Liver (tissue), 9 donors: Measurements from ENCODE around the gene SMIM13. TPM values are rescaled to one million over a fixed set of nuclear protein-coding genes. Genes with fewer than 3 reads are reported as not detected.

Source experiments
- DNase-seq: peaks from one replicate; pipeline ENCODE4 v3.0.0-alpha.2; 2017; ENCODE audit warnings: low spot score
- H3K27ac ChIP-seq, 2 donors: one replicate each; pipeline ENCODE4 v1.7.0; 2013; ENCODE audit warnings: inconsistent platforms in 2 of 2, low read length in 2 of 2, control low read depth in 1 of 2, low read depth in 1 of 2, mild to moderate bottlenecking in 1 of 2
- H3K27me3 ChIP-seq, 4 donors: one replicate each; pipeline versions ENCODE4 v1.6.1 to v1.7.0; 2013; ENCODE audit warnings: low read length in 3 of 4, inconsistent platforms in 1 of 4, mild to moderate bottlenecking in 1 of 4, moderate library complexity in 1 of 4; ENCODE audit not compliant: control insufficient read depth in 4 of 4, insufficient read depth in 4 of 4
- H3K36me3 ChIP-seq, 4 donors: one replicate each; pipeline versions ENCODE4 v1.6.1 to v1.7.0; 2013; ENCODE audit warnings: low read length in 3 of 4, mild to moderate bottlenecking in 3 of 4, low read depth in 1 of 4, moderate library complexity in 1 of 4; ENCODE audit not compliant: control insufficient read depth in 4 of 4, insufficient read depth in 3 of 4
- H3K4me1 ChIP-seq, 4 donors: one replicate each; pipeline versions ENCODE4 v1.6.1 to v1.7.0; 2013; ENCODE audit warnings: low read length in 3 of 4, mild to moderate bottlenecking in 3 of 4, moderate library complexity in 1 of 4; ENCODE audit not compliant: control insufficient read depth in 4 of 4, insufficient read depth in 4 of 4
- H3K4me3 ChIP-seq, 3 donors: one replicate each; pipeline versions ENCODE4 v1.6.1 to v1.7.0; 2013; ENCODE audit warnings: low read length in 3 of 3, control low read depth in 1 of 3, low read depth in 1 of 3, mild to moderate bottlenecking in 1 of 3
- H3K9ac ChIP-seq, 2 donors: one replicate each; pipeline ENCODE4 v1.7.0; 2013; ENCODE audit warnings: low read length in 2 of 2, mild to moderate bottlenecking in 2 of 2, moderate library complexity in 2 of 2, control low read depth in 1 of 2, low read depth in 1 of 2
- H3K9me3 ChIP-seq, 4 donors: one replicate each; pipeline versions ENCODE4 v1.6.1 to v1.7.0; 2013; ENCODE audit warnings: low read length in 3 of 4; ENCODE audit not compliant: control insufficient read depth in 4 of 4
- ATF3 ChIP-seq: IDR thresholded peaks from 2 replicates; pipeline ENCODE4 v1.6.1; 2016; ENCODE audit warnings: antibody characterized with exemption
- EGR1 ChIP-seq, 2 donors: IDR thresholded peaks; 2 replicates each; pipeline ENCODE4 v1.6.1; 2016 to 2018; ENCODE audit warnings: antibody characterized with exemption in 2 of 2, low read depth in 2 of 2
- FOXA1 ChIP-seq: IDR thresholded peaks from 2 replicates; pipeline ENCODE4 v1.6.1; 2016; ENCODE audit warnings: antibody characterized with exemption
- FOXA2 ChIP-seq: IDR thresholded peaks from 2 replicates; pipeline ENCODE4 v1.6.1; 2016; ENCODE audit warnings: antibody characterized with exemption
- HNF4A ChIP-seq, 2 donors: conservative IDR thresholded peaks; 2 replicates each; pipeline ENCODE4 v1.6.1; 2016; ENCODE audit warnings: antibody characterized with exemption in 2 of 2, mild to moderate bottlenecking in 2 of 2
- JUND ChIP-seq, 2 donors: IDR thresholded peaks; 2 replicates each; pipeline ENCODE4 v1.6.1; 2016; ENCODE audit warnings: antibody characterized with exemption in 2 of 2
- NR2F2 ChIP-seq: IDR thresholded peaks from 2 replicates; pipeline ENCODE4 v1.6.1; 2016; ENCODE audit warnings: antibody characterized with exemption
- RAD21 ChIP-seq, 2 donors: IDR thresholded peaks; 2 replicates each; pipeline ENCODE4 v1.6.1; 2016; ENCODE audit warnings: antibody characterized with exemption in 2 of 2, mild to moderate bottlenecking in 2 of 2
- RXRA ChIP-seq, 2 donors: IDR thresholded peaks; 2 replicates each; pipeline ENCODE4 v1.6.1; 2017 to 2018; ENCODE audit warnings: antibody characterized with exemption in 2 of 2, mild to moderate bottlenecking in 1 of 2
- SP1 ChIP-seq: IDR thresholded peaks from 2 replicates; pipeline ENCODE4 v1.6.1; 2018; ENCODE audit warnings: antibody characterized with exemption, mild to moderate bottlenecking
- TAF1 ChIP-seq: conservative IDR thresholded peaks from 2 replicates; pipeline ENCODE4 v1.6.1; 2016; ENCODE audit warnings: antibody characterized with exemption, mild to moderate bottlenecking
- YY1 ChIP-seq: IDR thresholded peaks from 2 replicates; pipeline ENCODE4 v1.6.1; 2016; ENCODE audit warnings: antibody characterized with exemption, mild to moderate bottlenecking
- WGBS: extraction: QIAGEN DNeasy Blood & Tissue Kit; methylation state at CpG from one replicate; pipeline ENCODE4 v1.1.7; 2013; 5-methylcytosine and 5-hydroxymethylcytosine counted together
- polyA plus RNA-seq, 2 donors: library from polyadenylated mRNA; stranded (reverse) in 1 of 2; unstranded in 1 of 2; fragments of 200-250 nt in 1 of 2; fragments of >200 nt in 1 of 2; fragmentation: Nextera tagmentation in 1 of 2; extraction: Ambion mirVana in 1 of 2; gene quantifications; one replicate each; pipeline versions ENCODE4 v1.2.1 to v1.2.3, GENCODE V29; 2013 to 2015
- total RNA-seq, 2 donors: library from RNA; depleted of rRNA; stranded (reverse); fragments of >200 nt; gene quantifications; one replicate each; pipeline ENCODE4 v1.2.3, GENCODE V29; 2014
- TF ChIP-seq, protein P1 (sequence below): IDR thresholded peaks from 2 replicates; pipeline ENCODE4 v1.6.1; 2016; ENCODE audit warnings: antibody characterized with exemption
- TF ChIP-seq, protein P2 (sequence below): IDR thresholded peaks from 2 replicates; pipeline ENCODE4 v1.6.1; 2016; ENCODE audit warnings: antibody characterized with exemption, mild to moderate bottlenecking
- donor health status: healthy.
- donor health status: healthy.
- donor health status: healthy.
- donor health status: healthy.
- donor health status: healthy.

Gene SMIM13
- total and polyA plus RNA-seq, 4 donors: 2.8 to 9.0 (median 5.8) TPM

DNA sequence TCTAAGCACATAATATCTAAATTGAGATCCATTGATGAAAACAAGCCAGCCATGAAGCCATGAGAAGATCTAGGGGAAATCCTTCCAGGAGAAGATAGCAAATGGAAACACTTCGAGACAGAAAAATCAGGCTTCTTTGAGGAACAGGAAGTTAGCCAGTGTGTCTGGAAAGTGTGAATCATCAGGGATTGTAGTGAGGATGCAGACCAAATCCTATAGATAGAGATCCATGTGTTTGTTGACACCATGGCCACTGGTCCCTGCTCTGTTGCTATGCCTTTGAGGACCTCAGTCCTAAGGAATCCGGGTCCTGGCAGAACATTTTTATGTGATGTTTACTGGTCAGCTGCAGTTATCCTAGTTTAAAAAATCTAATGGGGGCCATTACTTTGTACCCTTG, 42.9 kb upstream of the SMIM13 start:
- Histone ChIP-seq H3K36me3 (no peaks in the 10 kb centered on the region), H3K4me3 (no peak overlapping the region), H3K27ac (no peak overlapping the region), H3K27me3 (no peaks in the 10 kb centered on the region), H3K9me3 (no peaks in the 10 kb centered on the region), H3K4me1 (peaks cover 4 to 24% (median 22%) of the 10 kb centered on the region in 4 donors), H3K9ac (no peak overlapping the region)
- TF ChIP-seq, protein P1, sequence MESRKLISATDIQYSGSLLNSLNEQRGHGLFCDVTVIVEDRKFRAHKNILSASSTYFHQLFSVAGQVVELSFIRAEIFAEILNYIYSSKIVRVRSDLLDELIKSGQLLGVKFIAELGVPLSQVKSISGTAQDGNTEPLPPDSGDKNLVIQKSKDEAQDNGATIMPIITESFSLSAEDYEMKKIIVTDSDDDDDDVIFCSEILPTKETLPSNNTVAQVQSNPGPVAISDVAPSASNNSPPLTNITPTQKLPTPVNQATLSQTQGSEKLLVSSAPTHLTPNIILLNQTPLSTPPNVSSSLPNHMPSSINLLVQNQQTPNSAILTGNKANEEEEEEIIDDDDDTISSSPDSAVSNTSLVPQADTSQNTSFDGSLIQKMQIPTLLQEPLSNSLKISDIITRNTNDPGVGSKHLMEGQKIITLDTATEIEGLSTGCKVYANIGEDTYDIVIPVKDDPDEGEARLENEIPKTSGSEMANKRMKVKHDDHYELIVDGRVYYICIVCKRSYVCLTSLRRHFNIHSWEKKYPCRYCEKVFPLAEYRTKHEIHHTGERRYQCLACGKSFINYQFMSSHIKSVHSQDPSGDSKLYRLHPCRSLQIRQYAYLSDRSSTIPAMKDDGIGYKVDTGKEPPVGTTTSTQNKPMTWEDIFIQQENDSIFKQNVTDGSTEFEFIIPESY: no peak
- TF ChIP-seq NR2F2: no peak
- no peak for TF ChIP-seq EGR1 (IDR thresholded peaks at IDR 0.05; ENCODE audit: low read depth in 2 of 2)
- TF ChIP-seq FOXA2: no peak
- no peak for TF ChIP-seq ATF3
- no peak for TF ChIP-seq JUND (IDR thresholded peaks at IDR 0.05)
- TF ChIP-seq TAF1: no peak
- TF ChIP-seq, protein P2, sequence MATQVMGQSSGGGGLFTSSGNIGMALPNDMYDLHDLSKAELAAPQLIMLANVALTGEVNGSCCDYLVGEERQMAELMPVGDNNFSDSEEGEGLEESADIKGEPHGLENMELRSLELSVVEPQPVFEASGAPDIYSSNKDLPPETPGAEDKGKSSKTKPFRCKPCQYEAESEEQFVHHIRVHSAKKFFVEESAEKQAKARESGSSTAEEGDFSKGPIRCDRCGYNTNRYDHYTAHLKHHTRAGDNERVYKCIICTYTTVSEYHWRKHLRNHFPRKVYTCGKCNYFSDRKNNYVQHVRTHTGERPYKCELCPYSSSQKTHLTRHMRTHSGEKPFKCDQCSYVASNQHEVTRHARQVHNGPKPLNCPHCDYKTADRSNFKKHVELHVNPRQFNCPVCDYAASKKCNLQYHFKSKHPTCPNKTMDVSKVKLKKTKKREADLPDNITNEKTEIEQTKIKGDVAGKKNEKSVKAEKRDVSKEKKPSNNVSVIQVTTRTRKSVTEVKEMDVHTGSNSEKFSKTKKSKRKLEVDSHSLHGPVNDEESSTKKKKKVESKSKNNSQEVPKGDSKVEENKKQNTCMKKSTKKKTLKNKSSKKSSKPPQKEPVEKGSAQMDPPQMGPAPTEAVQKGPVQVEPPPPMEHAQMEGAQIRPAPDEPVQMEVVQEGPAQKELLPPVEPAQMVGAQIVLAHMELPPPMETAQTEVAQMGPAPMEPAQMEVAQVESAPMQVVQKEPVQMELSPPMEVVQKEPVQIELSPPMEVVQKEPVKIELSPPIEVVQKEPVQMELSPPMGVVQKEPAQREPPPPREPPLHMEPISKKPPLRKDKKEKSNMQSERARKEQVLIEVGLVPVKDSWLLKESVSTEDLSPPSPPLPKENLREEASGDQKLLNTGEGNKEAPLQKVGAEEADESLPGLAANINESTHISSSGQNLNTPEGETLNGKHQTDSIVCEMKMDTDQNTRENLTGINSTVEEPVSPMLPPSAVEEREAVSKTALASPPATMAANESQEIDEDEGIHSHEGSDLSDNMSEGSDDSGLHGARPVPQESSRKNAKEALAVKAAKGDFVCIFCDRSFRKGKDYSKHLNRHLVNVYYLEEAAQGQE: no peak
- DNase-seq: no peak
- WGBS: 81% methylated on average over 2 of the region's 2 CpGs

- no peak overlapping the region for H3K4me3 ChIP-seq
- no peak for TF ChIP-seq ATF3
- TF ChIP-seq RAD21 (IDR thresholded peaks at IDR 0.05): peak; percentile 25 to 27
- peak in 1 of 2 donors; percentile 41 for TF ChIP-seq EGR1 (IDR thresholded peaks at IDR 0.05; ENCODE audit: low read depth in 2 of 2)
- TF ChIP-seq HNF4A (conservative IDR thresholded peaks at IDR 0.05): peak; percentile 26 to 60
- TF ChIP-seq JUND (IDR thresholded peaks at IDR 0.05): peak; percentile 38 to 52
- TF ChIP-seq, protein P2: peak; percentile 72
- TF ChIP-seq SP1: peak; percentile 80
- no peak for TF ChIP-seq TAF1
- TF ChIP-seq, protein P1: peak; percentile 67
- TF ChIP-seq NR2F2: no peak
- TF ChIP-seq FOXA1: peak; percentile 89
- TF ChIP-seq FOXA2: peak; percentile 95
- TF ChIP-seq YY1: peak; percentile 41
- TF ChIP-seq RXRA (IDR thresholded peaks at IDR 0.05): peak; percentile 98 to 99
- no peak overlapping the region for H3K9ac ChIP-seq
- DNase-seq: no peak
- H3K36me3 ChIP-seq: no peaks in the 10 kb centered on the region
- peak overlapping the region in 1 of 2 donors; percentile 50 for H3K27ac ChIP-seq
- H3K4me1 ChIP-seq: peaks cover 9 to 44% (median 37%) of the 10 kb centered on the region in 4 donors
- H3K27me3 ChIP-seq: no peaks in the 10 kb centered on the region
- H3K9me3 ChIP-seq: no peaks in the 10 kb centered on the region
- 51% methylated on average over 5 of the region's 5 CpGs for WGBS
Measured at GRCh38 chr6:11053307-11053706, 40.3 kb upstream of the SMIM13 start.
